ENCODE measurements around the gene DCTN2.
"Not testable (repeated sequence)": the region's sequence is repeated elsewhere in the genome, so short reads cannot be mapped to it uniquely, and the experiment has no call there.

DCTN2 gene

GRCh38 chr12:57575771-57576612 is 29.0 kb upstream of the DCTN2 start:
- Histone ChIP-seq H3K9me3 (ENCODE audit: insufficient read depth, low read length) (no peaks in the 10 kb centered on the region), H3K4me1 (ENCODE audit: insufficient read depth, insufficient read length) (peaks cover 2% of the 10 kb centered on the region), H3K27me3 (ENCODE audit: insufficient read depth, insufficient read length) (no peaks in the 10 kb centered on the region), H3K4me3 (ENCODE audit: insufficient read length, low read depth) (no peak overlapping the region), H3K36me3 (ENCODE audit: insufficient read depth, insufficient read length, low read length) (peaks cover 19% of the 10 kb centered on the region), H3K9ac (ENCODE audit: insufficient read length, low read depth) (no peak overlapping the region)
- TF ChIP-seq ZNF274 (IDR thresholded peaks at IDR 0.05; ENCODE audit: low read depth, low read length) (no peak), YY1 (IDR thresholded peaks at IDR 0.05; ENCODE audit: insufficient read depth, insufficient read length) (no peak), SUZ12 (IDR thresholded peaks at IDR 0.05; ENCODE audit: extremely low read depth, insufficient read depth, insufficient read length) (no peak)
- no peak for DNase-seq (ENCODE audit: low read depth, low spot score)

DNA sequence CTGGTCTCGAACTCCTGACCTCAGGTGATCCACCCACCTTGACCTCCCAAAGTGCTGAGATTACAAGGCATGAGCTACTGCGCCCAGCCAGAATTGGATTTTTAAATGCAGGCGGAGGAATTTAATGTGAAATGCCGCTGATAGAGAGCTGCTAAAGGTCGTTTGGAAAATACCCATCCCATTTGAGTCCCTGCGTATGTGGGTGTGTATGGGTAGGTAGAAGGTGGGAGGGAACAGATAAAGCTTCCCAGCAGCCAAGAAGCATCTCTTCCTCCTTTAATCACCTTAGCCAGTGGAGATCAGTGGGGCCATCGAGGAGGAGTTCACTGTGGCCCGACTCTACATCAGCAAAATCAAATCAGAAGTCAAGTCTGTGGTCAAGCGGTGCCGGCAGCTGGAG is 27.8 kb upstream of the DCTN2 start:
- H3K27me3 ChIP-seq (ENCODE audit: insufficient read depth, insufficient read length), result no peaks in the 10 kb centered on the region
- no peaks in the 10 kb centered on the region for H3K9me3 ChIP-seq (ENCODE audit: insufficient read depth, low read length)
- peaks cover 22% of the 10 kb centered on the region for H3K36me3 ChIP-seq (ENCODE audit: insufficient read depth, insufficient read length, low read length)
- no peak overlapping the region for H3K4me3 ChIP-seq (ENCODE audit: insufficient read length, low read depth)
- H3K9ac ChIP-seq (ENCODE audit: insufficient read length, low read depth), result no peak overlapping the region
- H3K4me1 ChIP-seq (ENCODE audit: insufficient read depth, insufficient read length), result no peaks in the 10 kb centered on the region
- no peak for DNase-seq (ENCODE audit: low read depth, low spot score)
- TF ChIP-seq ZNF274 (IDR thresholded peaks at IDR 0.05; ENCODE audit: low read depth, low read length) (no peak), SUZ12 (IDR thresholded peaks at IDR 0.05; ENCODE audit: extremely low read depth, insufficient read depth, insufficient read length) (no peak), YY1 (IDR thresholded peaks at IDR 0.05; ENCODE audit: insufficient read depth, insufficient read length) (no peak)

DNA sequence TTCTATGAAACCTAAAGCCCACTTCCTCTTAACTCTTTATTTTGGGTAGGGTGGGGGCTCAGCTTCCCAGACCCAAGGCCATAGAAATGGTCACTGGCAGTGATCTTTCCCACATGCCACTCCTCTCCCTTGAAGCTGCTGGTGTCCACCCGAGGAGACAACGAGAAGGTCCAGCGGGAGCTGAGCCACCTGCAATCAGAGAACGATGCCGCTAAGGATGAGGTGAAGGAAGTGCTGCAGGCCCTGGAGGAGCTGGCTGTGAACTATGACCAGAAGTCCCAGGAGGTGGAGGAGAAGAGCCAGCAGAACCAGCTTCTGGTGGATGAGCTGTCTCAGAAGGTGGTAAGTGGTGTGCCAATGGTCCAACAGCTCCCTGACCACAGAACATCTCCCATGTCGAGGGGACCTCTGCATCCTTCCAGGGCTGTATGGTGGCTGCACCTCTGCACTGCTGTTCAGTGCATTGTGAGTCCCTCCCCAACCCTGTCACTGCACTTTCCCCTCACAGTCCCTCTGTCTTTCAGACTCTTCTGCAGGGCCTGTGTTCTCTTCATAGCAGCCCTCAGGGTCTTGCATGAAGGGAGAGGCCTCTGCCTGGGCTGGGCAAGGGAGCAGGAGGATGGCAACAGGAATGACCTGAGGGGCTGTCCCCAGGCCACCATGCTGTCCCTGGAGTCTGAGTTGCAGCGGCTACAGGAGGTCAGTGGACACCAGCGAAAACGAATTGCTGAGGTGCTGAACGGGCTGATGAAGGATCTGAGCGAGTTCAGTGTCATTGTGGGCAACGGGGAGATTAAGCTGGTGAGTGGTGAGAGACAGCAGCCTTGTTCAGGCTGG is 25.2 kb upstream of the DCTN2 start:
- DNase-seq (ENCODE audit: low read depth, low spot score), result no peak
- Histone ChIP-seq H3K4me3 (ENCODE audit: insufficient read length, low read depth) (no peak overlapping the region), H3K27me3 (ENCODE audit: insufficient read depth, insufficient read length) (no peaks in the 10 kb centered on the region), H3K36me3 (ENCODE audit: insufficient read depth, insufficient read length, low read length) (peaks cover 19% of the 10 kb centered on the region), H3K4me1 (ENCODE audit: insufficient read depth, insufficient read length) (no peaks in the 10 kb centered on the region), H3K9me3 (ENCODE audit: insufficient read depth, low read length) (no peaks in the 10 kb centered on the region), H3K9ac (ENCODE audit: insufficient read length, low read depth) (no peak overlapping the region)
- TF ChIP-seq YY1 (IDR thresholded peaks at IDR 0.05; ENCODE audit: insufficient read depth, insufficient read length), result no peak
- no peak for TF ChIP-seq SUZ12 (IDR thresholded peaks at IDR 0.05; ENCODE audit: extremely low read depth, insufficient read depth, insufficient read length)
- no peak for TF ChIP-seq ZNF274 (IDR thresholded peaks at IDR 0.05; ENCODE audit: low read depth, low read length)

DNA sequence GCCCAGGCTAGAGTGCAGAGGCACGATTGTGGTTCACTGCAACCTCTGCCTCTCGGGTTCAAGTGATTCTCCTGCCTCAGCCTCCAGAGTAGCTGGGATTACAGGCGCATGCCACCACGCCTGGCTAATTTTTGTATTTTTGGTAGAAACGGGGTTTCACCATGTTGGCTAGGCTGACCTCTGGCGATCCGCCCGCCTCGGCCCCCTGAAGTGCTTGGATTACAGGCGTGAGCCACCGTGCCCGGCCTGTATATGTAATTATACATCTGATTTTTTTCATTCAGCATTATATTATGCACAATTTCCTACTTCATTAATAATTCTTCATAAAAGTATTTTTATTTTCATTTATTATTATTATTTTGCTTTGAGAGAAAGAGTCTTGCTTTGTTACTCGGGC is 23.4 kb upstream of the DCTN2 start:
- not testable (repeated sequence) for H3K9ac ChIP-seq (ENCODE audit: insufficient read length, low read depth); H3K27me3 ChIP-seq (ENCODE audit: insufficient read depth, insufficient read length); H3K4me3 ChIP-seq (ENCODE audit: insufficient read length, low read depth); H3K4me1 ChIP-seq (ENCODE audit: insufficient read depth, insufficient read length); H3K9me3 ChIP-seq (ENCODE audit: insufficient read depth, low read length); DNase-seq (ENCODE audit: low read depth, low spot score)
- peaks cover 10% of the 10 kb centered on the region for H3K36me3 ChIP-seq (ENCODE audit: insufficient read depth, insufficient read length, low read length)

- H3K36me3 ChIP-seq (ENCODE audit: insufficient read depth, insufficient read length, low read length), result peaks cover 10% of the 10 kb centered on the region
- H3K9me3 ChIP-seq (ENCODE audit: insufficient read depth, low read length), result no peaks in the 10 kb centered on the region
- H3K9ac ChIP-seq (ENCODE audit: insufficient read length, low read depth), result no peak overlapping the region
- no peak overlapping the region for H3K4me3 ChIP-seq (ENCODE audit: insufficient read length, low read depth)
- no peaks in the 10 kb centered on the region for H3K27me3 ChIP-seq (ENCODE audit: insufficient read depth, insufficient read length)
- TF ChIP-seq SUZ12 (IDR thresholded peaks at IDR 0.05; ENCODE audit: extremely low read depth, insufficient read depth, insufficient read length) (no peak), ZNF274 (IDR thresholded peaks at IDR 0.05; ENCODE audit: low read depth, low read length) (no peak), YY1 (IDR thresholded peaks at IDR 0.05; ENCODE audit: insufficient read depth, insufficient read length) (no peak)
- DNase-seq (ENCODE audit: low read depth, low spot score), result no peak
- no peaks in the 10 kb centered on the region for H3K4me1 ChIP-seq (ENCODE audit: insufficient read depth, insufficient read length)
Observed at GRCh38 chr12:57569858-57570257, 22.9 kb upstream of the DCTN2 start.

- no peak overlapping the region for H3K9ac ChIP-seq (ENCODE audit: insufficient read length, low read depth)
- H3K36me3 ChIP-seq (ENCODE audit: insufficient read depth, insufficient read length, low read length), result peaks cover 10% of the 10 kb centered on the region
- H3K27me3 ChIP-seq (ENCODE audit: insufficient read depth, insufficient read length), result no peaks in the 10 kb centered on the region
- no peak for TF ChIP-seq ZNF274 (IDR thresholded peaks at IDR 0.05; ENCODE audit: low read depth, low read length)
- no peak for TF ChIP-seq SUZ12 (IDR thresholded peaks at IDR 0.05; ENCODE audit: extremely low read depth, insufficient read depth, insufficient read length)
- no peak for TF ChIP-seq YY1 (IDR thresholded peaks at IDR 0.05; ENCODE audit: insufficient read depth, insufficient read length)
- H3K4me3 ChIP-seq (ENCODE audit: insufficient read length, low read depth), result no peak overlapping the region
- no peaks in the 10 kb centered on the region for H3K9me3 ChIP-seq (ENCODE audit: insufficient read depth, low read length)
- no peaks in the 10 kb centered on the region for H3K4me1 ChIP-seq (ENCODE audit: insufficient read depth, insufficient read length)
- no peak for DNase-seq (ENCODE audit: low read depth, low spot score)
Observed at GRCh38 chr12:57568838-57569237, 21.8 kb upstream of the DCTN2 start.

GRCh38 chr12:57564178-57564740 is 17.3 kb upstream of the DCTN2 start:
- no peaks in the 10 kb centered on the region for H3K27me3 ChIP-seq (ENCODE audit: insufficient read depth, insufficient read length)
- H3K9me3 ChIP-seq (ENCODE audit: insufficient read depth, low read length), result no peaks in the 10 kb centered on the region
- H3K9ac ChIP-seq (ENCODE audit: insufficient read length, low read depth), result no peak overlapping the region
- no peaks in the 10 kb centered on the region for H3K4me1 ChIP-seq (ENCODE audit: insufficient read depth, insufficient read length)
- no peak for TF ChIP-seq ZNF274 (IDR thresholded peaks at IDR 0.05; ENCODE audit: low read depth, low read length)
- TF ChIP-seq SUZ12 (IDR thresholded peaks at IDR 0.05; ENCODE audit: extremely low read depth, insufficient read depth, insufficient read length), result no peak
- no peak for TF ChIP-seq YY1 (IDR thresholded peaks at IDR 0.05; ENCODE audit: insufficient read depth, insufficient read length)
- no peak overlapping the region for H3K4me3 ChIP-seq (ENCODE audit: insufficient read length, low read depth)
- no peaks in the 10 kb centered on the region for H3K36me3 ChIP-seq (ENCODE audit: insufficient read depth, insufficient read length, low read length)
- no peak for DNase-seq (ENCODE audit: low read depth, low spot score)
